Activated CD4-positive, alpha-beta memory T cell treated with anti-CD3 and anti-CD28 coated beads for 36 hours (primary cell): Measurements from ENCODE around the gene CCDC152. TPM values are rescaled to one million over a fixed set of nuclear protein-coding genes. Genes with fewer than 3 reads are reported as not detected.
"Not testable (repeated sequence)": the region's sequence is repeated elsewhere in the genome, so short reads cannot be mapped to it uniquely, and the experiment has no call there.

ENCODE experiments used
- CTCF ChIA-PET: fragments of 350-600 bp; sonication (Branson Sonifier 250); formaldehyde crosslinking; loops from one replicate; lab custom pipeline; 2021; ENCODE audit warnings: antibody characterized with exemption, inconsistent platforms; lab: Charles Lee
- POLR2A ChIA-PET: fragments of 350-600 bp; sonication (Branson Sonifier 250); formaldehyde crosslinking; loops from one replicate; lab custom pipeline; 2021; ENCODE audit warnings: antibody characterized with exemption; lab: Charles Lee
- DNase-seq: peaks from one replicate; pipeline ENCODE4 v3.0.0-alpha.2; 2020
- H3K27ac Mint-ChIP-seq: one replicate; pipeline ENCODE4 v1.8.0; 2021; ENCODE audit warnings: mixed read lengths
- H3K27me3 Mint-ChIP-seq: one replicate; pipeline ENCODE4 v1.8.0; 2021; ENCODE audit warnings: mixed read lengths
- H3K36me3 Mint-ChIP-seq: one replicate; pipeline ENCODE4 v1.8.0; 2021; ENCODE audit warnings: mixed read lengths
- H3K4me1 Mint-ChIP-seq: one replicate; pipeline ENCODE4 v1.8.0; 2021; ENCODE audit warnings: low read depth, mixed read lengths
- H3K4me3 Mint-ChIP-seq: one replicate; pipeline ENCODE4 v1.8.0; 2021; ENCODE audit warnings: mild to moderate bottlenecking, mixed read lengths
- H3K9me3 Mint-ChIP-seq: one replicate; pipeline ENCODE4 v1.8.0; 2021; ENCODE audit warnings: mixed read lengths
- intact Hi-C: fragments of 100-400 bp; cut with micrococcal nuclease; formaldehyde crosslinking; loops from one replicate; pipeline ENCODE4 v1.15.1; 2023
- total RNA-seq, 2 experiments: library from RNA; stranded (reverse); gene quantifications; one replicate each; pipeline ENCODE4 v1.2.3, GENCODE V29; 2021

Gene CCDC152
- total RNA-seq, result 1 to 10 TPM; 6.2 to 6.7 TPM

DNA sequence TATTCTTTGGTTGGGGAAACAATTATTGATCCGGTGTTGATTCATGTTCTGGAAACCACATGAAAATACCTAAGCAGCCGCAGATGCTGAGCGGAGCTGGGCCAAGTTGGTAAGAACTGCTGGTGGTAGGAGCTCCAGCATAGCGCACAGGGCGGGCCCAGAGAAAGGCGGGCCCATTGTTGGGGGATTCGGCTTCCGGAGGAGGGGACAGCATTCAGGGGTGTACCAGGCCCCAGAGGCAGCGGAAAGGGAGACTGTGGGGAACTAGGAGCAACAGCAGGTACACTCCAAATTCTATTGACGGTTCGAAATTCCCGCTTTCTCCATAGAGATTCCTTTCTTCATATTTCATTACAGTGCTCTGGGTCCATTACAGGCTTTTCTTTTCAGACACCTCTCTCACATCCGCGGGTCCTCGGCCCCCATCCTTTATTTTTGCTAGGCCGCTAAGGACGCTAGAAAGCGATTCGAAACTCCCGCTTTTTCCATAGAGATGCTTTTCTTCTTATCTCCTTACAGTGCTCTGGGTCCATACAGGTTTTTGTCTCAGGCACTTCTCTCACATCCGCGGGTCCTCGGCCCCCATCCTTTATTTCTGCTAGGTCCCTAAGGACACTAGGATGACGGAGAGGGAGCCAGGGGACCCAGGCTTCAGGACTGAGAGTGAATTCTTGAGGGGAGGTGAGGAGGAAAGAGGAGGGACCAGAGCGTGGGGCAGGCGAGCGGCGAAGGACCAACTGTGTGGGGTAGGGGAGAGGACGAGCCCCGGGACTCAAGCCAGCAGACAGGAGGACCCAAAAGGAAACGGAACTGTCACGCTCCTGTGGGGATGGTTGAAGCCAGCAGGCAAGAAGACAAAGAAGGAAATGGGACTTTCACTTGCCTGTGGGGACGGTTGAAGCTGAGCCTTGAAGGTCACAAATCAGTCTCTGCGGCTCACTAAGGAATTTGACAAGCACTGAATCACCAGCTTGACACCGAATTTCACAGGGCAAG lies at the start of gene CCDC152:
CCDC152 (plus strand) TSS at position 213 of the 996 bp plus-strand sequence. CDS start 2,304 bp downstream, outside the sequence.
- intact Hi-C loops, result loop anchor here (2.0 to 10.0 kb wide), 2 partner anchors 38 to 308 kb away; no protein-coding TSS in a partner anchor
- ChIA-PET POLR2A (no interaction called here), CTCF (interaction anchor here (0.7 to 1.9 kb wide), 2 partner anchors 11 to 133 kb away, joined by 3 to 7 read pairs; no protein-coding TSS in a partner anchor)
- Mint-ChIP-seq H3K4me1 (peaks cover 8% of the 10 kb centered on the region), H3K9me3 (no peaks in the 10 kb centered on the region), H3K27me3 (peaks cover 11% of the 10 kb centered on the region), H3K4me3 (peak within 1 kb of the TSS; percentile 73), H3K27ac (no peak within 1 kb of the TSS), H3K36me3 (no peaks in the 10 kb centered on the region)
- peak; percentile 72 for DNase-seq

DNA sequence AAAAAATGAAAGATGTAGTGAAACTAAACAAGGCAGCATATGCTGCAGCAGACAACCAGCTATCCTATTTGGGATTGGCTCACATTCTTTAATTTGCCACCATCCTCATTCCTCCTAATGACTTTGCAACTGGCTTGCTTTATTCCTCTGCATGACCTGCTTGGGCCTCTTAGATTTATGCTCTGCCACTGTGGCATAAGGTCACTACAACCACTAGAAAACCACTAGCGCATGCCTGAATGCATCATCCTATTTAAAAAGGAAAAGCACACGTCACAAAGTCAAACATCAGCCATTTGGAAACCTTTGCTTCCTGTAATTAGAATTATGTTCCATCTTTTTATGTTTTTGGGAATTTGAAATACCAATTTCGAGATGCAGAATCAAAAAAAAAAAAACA lies 40.8 kb upstream of the CCDC152 start:
- no peak for DNase-seq
- no peak overlapping the region for H3K27ac Mint-ChIP-seq
- no peaks in the 10 kb centered on the region for H3K9me3 Mint-ChIP-seq
- POLR2A ChIA-PET, result no interaction called here
- H3K36me3 Mint-ChIP-seq, result no peaks in the 10 kb centered on the region
- peaks cover 5% of the 10 kb centered on the region for H3K27me3 Mint-ChIP-seq
- no peak overlapping the region for H3K4me3 Mint-ChIP-seq
- CTCF ChIA-PET, result no interaction called here
- peaks cover 18% of the 10 kb centered on the region for H3K4me1 Mint-ChIP-seq
- intact Hi-C loops, result no loop called here

- ChIA-PET CTCF (no interaction called here), POLR2A (no interaction called here)
- peaks cover 19% of the 10 kb centered on the region for H3K4me1 Mint-ChIP-seq
- H3K36me3 Mint-ChIP-seq, result no peaks in the 10 kb centered on the region
- intact Hi-C loops, result loop anchor here (2.0 kb wide), 1 partner anchor 38 kb away; the partner anchor contains the start of gene CCDC152
- no peak overlapping the region for H3K27ac Mint-ChIP-seq
- no peaks in the 10 kb centered on the region for H3K9me3 Mint-ChIP-seq
- H3K27me3 Mint-ChIP-seq, result peaks cover 3% of the 10 kb centered on the region
- H3K4me3 Mint-ChIP-seq, result no peak overlapping the region
- peak; percentile 40 for DNase-seq
Measured at GRCh38 chr5:42718591-42718990, 38.0 kb upstream of the CCDC152 start.

GRCh38 chr5:42719034-42719433 lies 37.6 kb upstream of the CCDC152 start:
- POLR2A ChIA-PET, result no interaction called here
- Mint-ChIP-seq H3K9me3 (no peaks in the 10 kb centered on the region), H3K4me1 (peaks cover 19% of the 10 kb centered on the region), H3K27me3 (peaks cover 3% of the 10 kb centered on the region), H3K36me3 (no peaks in the 10 kb centered on the region), H3K4me3 (no peak overlapping the region), H3K27ac (no peak overlapping the region)
- DNase-seq, result peak; percentile 12
- CTCF ChIA-PET, result no interaction called here
- intact Hi-C loops, result loop anchor here (2.0 kb wide), 1 partner anchor 38 kb away; the partner anchor contains the start of gene CCDC152

GRCh38 chr5:42720251-42720650 lies 36.4 kb upstream of the CCDC152 start:
- CTCF ChIA-PET, result no interaction called here

DNA sequence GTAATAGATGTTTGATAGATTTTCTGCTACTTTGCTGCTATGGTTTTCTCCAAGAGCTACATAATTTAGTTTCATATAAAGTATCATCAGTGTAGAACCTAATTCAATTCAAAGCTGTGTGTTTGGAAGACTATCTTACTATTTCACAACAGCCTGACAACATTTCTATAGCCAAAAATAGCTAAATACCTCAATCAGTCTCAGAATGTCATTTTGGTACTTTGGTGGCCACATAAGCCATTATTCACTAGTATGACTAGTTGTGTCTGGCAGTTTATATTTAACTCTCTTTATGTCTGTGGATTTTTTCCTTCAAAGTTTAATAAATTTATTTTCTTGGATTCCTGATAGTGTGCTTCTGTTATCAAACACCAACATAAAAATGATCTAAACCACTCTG lies 35.1 kb upstream of the CCDC152 start:
- H3K9me3 Mint-ChIP-seq, result no peaks in the 10 kb centered on the region
- no peak overlapping the region for H3K4me3 Mint-ChIP-seq
- H3K36me3 Mint-ChIP-seq, result no peaks in the 10 kb centered on the region
- peaks cover 19% of the 10 kb centered on the region for H3K4me1 Mint-ChIP-seq
- no peak overlapping the region for H3K27ac Mint-ChIP-seq
- no peak for DNase-seq
- H3K27me3 Mint-ChIP-seq, result peaks cover 6% of the 10 kb centered on the region
- ChIA-PET CTCF (interaction anchor here (1.5 kb wide), 1 partner anchor 168 kb away, joined by 4 read pairs; no protein-coding TSS in a partner anchor), POLR2A (no interaction called here)
- intact Hi-C loops, result no loop called here

More at GRCh38 chr5:42720251-42720650, 36.4 kb upstream of the CCDC152 start:
- no peak overlapping the region for H3K27ac Mint-ChIP-seq
- no peaks in the 10 kb centered on the region for H3K9me3 Mint-ChIP-seq
- POLR2A ChIA-PET, result no interaction called here
- H3K4me3 Mint-ChIP-seq, result no peak overlapping the region
- H3K36me3 Mint-ChIP-seq, result no peaks in the 10 kb centered on the region
- intact Hi-C loops, result no loop called here
- H3K27me3 Mint-ChIP-seq, result peaks cover 3% of the 10 kb centered on the region
- DNase-seq, result no peak
- peaks cover 19% of the 10 kb centered on the region for H3K4me1 Mint-ChIP-seq

GRCh38 chr5:42734531-42735058 lies 22.0 kb upstream of the CCDC152 start:
- H3K9me3 Mint-ChIP-seq, H3K27me3 Mint-ChIP-seq, CTCF ChIA-PET, H3K27ac Mint-ChIP-seq, H3K4me1 Mint-ChIP-seq, POLR2A ChIA-PET, DNase-seq, H3K4me3 Mint-ChIP-seq, H3K36me3 Mint-ChIP-seq, intact Hi-C loops: not testable (repeated sequence)

DNA sequence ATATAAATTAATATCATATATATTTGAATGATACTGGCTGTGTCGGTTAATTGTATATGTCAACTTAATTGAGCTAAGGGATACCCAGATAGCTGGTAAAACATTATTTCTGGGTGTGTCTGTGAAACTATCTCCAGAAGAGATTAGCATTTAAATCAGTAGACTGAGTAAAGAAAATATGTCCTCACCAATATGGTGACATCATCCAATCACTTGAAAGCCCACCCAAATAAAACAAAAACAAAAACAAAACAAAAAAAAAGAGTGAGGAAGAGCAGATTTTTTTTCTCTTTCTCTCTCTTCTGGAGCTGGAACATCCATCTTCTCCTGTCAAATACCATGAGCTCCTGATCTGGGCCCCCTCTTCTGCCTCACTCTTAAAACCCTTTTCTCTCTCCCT lies 15.7 kb upstream of the CCDC152 start:
- no peak overlapping the region for H3K27ac Mint-ChIP-seq

DNA sequence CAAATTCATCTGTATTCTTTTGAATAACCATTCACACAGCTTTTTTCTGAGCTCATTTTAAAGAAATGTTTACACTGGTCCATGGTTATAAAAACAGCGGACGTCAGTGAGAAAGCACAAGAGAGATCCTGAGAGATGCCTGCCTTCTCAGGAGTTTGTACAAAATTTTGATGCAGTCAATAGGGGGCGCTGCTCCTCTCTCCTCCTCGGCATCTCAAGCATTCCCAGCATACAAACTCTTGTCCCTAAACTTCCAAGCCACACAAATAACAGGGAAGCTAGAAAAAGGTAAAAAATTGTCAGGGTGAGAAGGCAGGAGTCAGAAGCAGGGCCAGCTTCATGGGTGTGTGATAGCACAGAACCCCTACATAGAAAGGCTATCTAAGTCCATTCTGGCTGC lies 11.2 kb upstream of the CCDC152 start:
- no peak overlapping the region for H3K27ac Mint-ChIP-seq
- peaks cover 4% of the 10 kb centered on the region for H3K9me3 Mint-ChIP-seq
- H3K27me3 Mint-ChIP-seq, result no peaks in the 10 kb centered on the region
- POLR2A ChIA-PET, result no interaction called here
- H3K4me3 Mint-ChIP-seq, result no peak overlapping the region
- CTCF ChIA-PET, result interaction anchor here (0.7 to 1.5 kb wide), 4 partner anchors 17 to 163 kb away, joined by 3 to 5 read pairs (median 4); no protein-coding TSS in a partner anchor
- peak; percentile 16 for DNase-seq
- peaks cover 7% of the 10 kb centered on the region for H3K4me1 Mint-ChIP-seq
- intact Hi-C loops, result no loop called here
- H3K36me3 Mint-ChIP-seq, result no peaks in the 10 kb centered on the region

More for the DNA sequence above, 15.7 kb upstream of the CCDC152 start:
- CTCF ChIA-PET, result interaction anchor here (0.6 to 2.2 kb wide), 2 partner anchors 27 to 65 kb away, joined by 4 to 5 read pairs; no protein-coding TSS in a partner anchor
- no peak for DNase-seq
- POLR2A ChIA-PET, result no interaction called here
- Mint-ChIP-seq H3K4me3 (no peak overlapping the region), H3K27me3 (no peaks in the 10 kb centered on the region), H3K4me1 (no peaks in the 10 kb centered on the region), H3K36me3 (no peaks in the 10 kb centered on the region), H3K9me3 (peaks cover 4% of the 10 kb centered on the region)
- intact Hi-C loops, result no loop called here

- CTCF ChIA-PET, result interaction anchor here (1.3 to 1.5 kb wide), 2 partner anchors 21 to 24 kb away, joined by 4 to 5 read pairs; no protein-coding TSS in a partner anchor
- Mint-ChIP-seq H3K4me1 (peaks cover 7% of the 10 kb centered on the region), H3K27me3 (no peaks in the 10 kb centered on the region), H3K4me3 (no peak overlapping the region), H3K36me3 (no peaks in the 10 kb centered on the region), H3K27ac (no peak overlapping the region), H3K9me3 (peaks cover 4% of the 10 kb centered on the region)
- DNase-seq, result no peak
- intact Hi-C loops, result no loop called here
- POLR2A ChIA-PET, result no interaction called here
Measured at GRCh38 chr5:42745856-42746255, 10.8 kb upstream of the CCDC152 start.

- H3K4me1 Mint-ChIP-seq, result peaks cover 7% of the 10 kb centered on the region
- no peak overlapping the region for H3K4me3 Mint-ChIP-seq
- no peaks in the 10 kb centered on the region for H3K9me3 Mint-ChIP-seq
- H3K36me3 Mint-ChIP-seq, result no peaks in the 10 kb centered on the region
- no peak overlapping the region for H3K27ac Mint-ChIP-seq
- intact Hi-C loops, result no loop called here
- no peak for DNase-seq
- CTCF ChIA-PET, result no interaction called here
- no peaks in the 10 kb centered on the region for H3K27me3 Mint-ChIP-seq
- POLR2A ChIA-PET, result no interaction called here
Measured at GRCh38 chr5:42749020-42749419, 7.6 kb upstream of the CCDC152 start.

GRCh38 chr5:42750507-42750906 lies 6.1 kb upstream of the CCDC152 start:
- Mint-ChIP-seq H3K27me3 (no peaks in the 10 kb centered on the region), H3K4me1 (peaks cover 7% of the 10 kb centered on the region), H3K36me3 (no peaks in the 10 kb centered on the region), H3K4me3 (no peak overlapping the region), H3K27ac (no peak overlapping the region), H3K9me3 (no peaks in the 10 kb centered on the region)
- CTCF ChIA-PET, result interaction anchor here (0.8 to 1.9 kb wide), 2 partner anchors 16 to 17 kb away, joined by 3 to 6 read pairs; no protein-coding TSS in a partner anchor
- POLR2A ChIA-PET, result no interaction called here
- no peak for DNase-seq
- intact Hi-C loops, result loop anchor here (10.0 kb wide), 1 partner anchor 314 kb away; no protein-coding TSS in a partner anchor
